CD4-positive, alpha-beta T cell treated with Interleukin-10 for 1 hour (primary cell): Measurements from ENCODE around the gene DACT2.
"Not testable (repeated sequence)": the region's sequence is repeated elsewhere in the genome, so short reads cannot be mapped to it uniquely, and the experiment has no call there.

Experiments
- DNase-seq: peaks from one replicate; pipeline ENCODE4 v3.0.0-alpha.2; 2020

The DACT2 gene

GRCh38 chr6:168280020-168280898 lies 39.3 kb downstream of the DACT2 start:
- DNase-seq = no peak

- DNase-seq = no peak
Observed at GRCh38 chr6:168279403-168279935, 40.1 kb downstream of the DACT2 start.

GRCh38 chr6:168278904-168279303 lies 40.7 kb downstream of the DACT2 start:
- no peak for DNase-seq

- DNase-seq = no peak
Observed at GRCh38 chr6:168277274-168277669, 42.3 kb downstream of the DACT2 start.

- DNase-seq = no peak
Observed at GRCh38 chr6:168276576-168277273, 42.9 kb downstream of the DACT2 start.

GRCh38 chr6:168275168-168275567 lies 44.4 kb downstream of the DACT2 start:
- no peak for DNase-seq

GRCh38 chr6:168274037-168274952 lies 45.3 kb downstream of the DACT2 start:
- DNase-seq = no peak

- DNase-seq = no peak
Observed at GRCh38 chr6:168273441-168274036, 46.0 kb downstream of the DACT2 start.

- no peak for DNase-seq
Observed at GRCh38 chr6:168272415-168273325, 46.9 kb downstream of the DACT2 start.

- no peak for DNase-seq
Observed at GRCh38 chr6:168270274-168271172, 49.1 kb downstream of the DACT2 start.

GRCh38 chr6:168269455-168270243 lies 49.9 kb downstream of the DACT2 start:
- no peak for DNase-seq

- DNase-seq = no peak
Observed at GRCh38 chr6:168268755-168269154, 50.8 kb downstream of the DACT2 start.

- DNase-seq = not testable (repeated sequence)
Observed at GRCh38 chr6:168267779-168268178, 51.8 kb downstream of the DACT2 start.

GRCh38 chr6:168265827-168266815 lies 53.5 kb downstream of the DACT2 start:
- no peak for DNase-seq

GRCh38 chr6:168265394-168265793 lies 54.2 kb downstream of the DACT2 start:
- no peak for DNase-seq

GRCh38 chr6:168264593-168265335 lies 54.8 kb downstream of the DACT2 start:
- DNase-seq = no peak

- no peak for DNase-seq
Observed at GRCh38 chr6:168263351-168263905, 56.1 kb downstream of the DACT2 start.
